ENCODE results near the gene BACE2.

Gene BACE2

DNA sequence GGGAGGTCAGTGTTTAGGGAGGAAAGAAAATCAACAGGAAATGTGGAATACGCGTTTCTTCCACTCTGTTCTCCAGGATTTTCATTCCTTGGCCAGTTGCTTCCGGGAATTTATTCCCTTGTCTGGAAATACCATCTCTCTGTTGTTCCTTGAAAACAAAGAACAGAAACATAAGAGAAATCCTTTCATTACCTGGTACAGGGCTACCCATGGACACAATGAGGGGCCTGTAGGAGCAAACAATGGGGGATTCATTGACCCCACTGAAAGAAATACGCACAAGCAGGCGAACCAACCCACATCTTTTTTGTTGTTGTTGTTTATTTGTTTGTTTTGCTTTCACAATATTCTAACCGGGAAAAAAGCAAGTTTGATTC is 20.0 kb upstream of the BACE2 start:
- no peak for ATAC-seq
- TF ChIP-seq, protein P1, sequence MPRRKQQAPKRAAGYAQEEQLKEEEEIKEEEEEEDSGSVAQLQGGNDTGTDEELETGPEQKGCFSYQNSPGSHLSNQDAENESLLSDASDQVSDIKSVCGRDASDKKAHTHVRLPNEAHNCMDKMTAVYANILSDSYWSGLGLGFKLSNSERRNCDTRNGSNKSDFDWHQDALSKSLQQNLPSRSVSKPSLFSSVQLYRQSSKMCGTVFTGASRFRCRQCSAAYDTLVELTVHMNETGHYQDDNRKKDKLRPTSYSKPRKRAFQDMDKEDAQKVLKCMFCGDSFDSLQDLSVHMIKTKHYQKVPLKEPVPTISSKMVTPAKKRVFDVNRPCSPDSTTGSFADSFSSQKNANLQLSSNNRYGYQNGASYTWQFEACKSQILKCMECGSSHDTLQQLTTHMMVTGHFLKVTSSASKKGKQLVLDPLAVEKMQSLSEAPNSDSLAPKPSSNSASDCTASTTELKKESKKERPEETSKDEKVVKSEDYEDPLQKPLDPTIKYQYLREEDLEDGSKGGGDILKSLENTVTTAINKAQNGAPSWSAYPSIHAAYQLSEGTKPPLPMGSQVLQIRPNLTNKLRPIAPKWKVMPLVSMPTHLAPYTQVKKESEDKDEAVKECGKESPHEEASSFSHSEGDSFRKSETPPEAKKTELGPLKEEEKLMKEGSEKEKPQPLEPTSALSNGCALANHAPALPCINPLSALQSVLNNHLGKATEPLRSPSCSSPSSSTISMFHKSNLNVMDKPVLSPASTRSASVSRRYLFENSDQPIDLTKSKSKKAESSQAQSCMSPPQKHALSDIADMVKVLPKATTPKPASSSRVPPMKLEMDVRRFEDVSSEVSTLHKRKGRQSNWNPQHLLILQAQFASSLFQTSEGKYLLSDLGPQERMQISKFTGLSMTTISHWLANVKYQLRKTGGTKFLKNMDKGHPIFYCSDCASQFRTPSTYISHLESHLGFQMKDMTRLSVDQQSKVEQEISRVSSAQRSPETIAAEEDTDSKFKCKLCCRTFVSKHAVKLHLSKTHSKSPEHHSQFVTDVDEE (CRISPR knock-in tag; IDR thresholded peaks at IDR 0.05) = no peak
- no peak for TF ChIP-seq GLIS3 (CRISPR knock-in tag; IDR thresholded peaks at IDR 0.05)
- TF ChIP-seq ARNTL (CRISPR knock-in tag; IDR thresholded peaks at IDR 0.05; ENCODE audit: borderline replicate concordance, low read depth) = no peak
- TF ChIP-seq RARB (CRISPR knock-in tag; IDR thresholded peaks at IDR 0.05) = no peak
- no peak for TF ChIP-seq ZC3H10 (CRISPR knock-in tag; IDR thresholded peaks at IDR 0.05)
- TF ChIP-seq ZFP30 (CRISPR knock-in tag; IDR thresholded peaks at IDR 0.05) = no peak
- TF ChIP-seq CSDC2 (CRISPR knock-in tag; IDR thresholded peaks at IDR 0.05) = no peak
- TF ChIP-seq, protein P2, sequence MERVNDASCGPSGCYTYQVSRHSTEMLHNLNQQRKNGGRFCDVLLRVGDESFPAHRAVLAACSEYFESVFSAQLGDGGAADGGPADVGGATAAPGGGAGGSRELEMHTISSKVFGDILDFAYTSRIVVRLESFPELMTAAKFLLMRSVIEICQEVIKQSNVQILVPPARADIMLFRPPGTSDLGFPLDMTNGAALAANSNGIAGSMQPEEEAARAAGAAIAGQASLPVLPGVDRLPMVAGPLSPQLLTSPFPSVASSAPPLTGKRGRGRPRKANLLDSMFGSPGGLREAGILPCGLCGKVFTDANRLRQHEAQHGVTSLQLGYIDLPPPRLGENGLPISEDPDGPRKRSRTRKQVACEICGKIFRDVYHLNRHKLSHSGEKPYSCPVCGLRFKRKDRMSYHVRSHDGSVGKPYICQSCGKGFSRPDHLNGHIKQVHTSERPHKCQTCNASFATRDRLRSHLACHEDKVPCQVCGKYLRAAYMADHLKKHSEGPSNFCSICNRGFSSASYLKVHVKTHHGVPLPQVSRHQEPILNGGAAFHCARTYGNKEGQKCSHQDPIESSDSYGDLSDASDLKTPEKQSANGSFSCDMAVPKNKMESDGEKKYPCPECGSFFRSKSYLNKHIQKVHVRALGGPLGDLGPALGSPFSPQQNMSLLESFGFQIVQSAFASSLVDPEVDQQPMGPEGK (CRISPR knock-in tag; IDR thresholded peaks at IDR 0.05; ENCODE audit: borderline replicate concordance) = no peak
- no peak for TF ChIP-seq SNAI2 (CRISPR knock-in tag; IDR thresholded peaks at IDR 0.05)
- TF ChIP-seq ZNF8 (CRISPR knock-in tag; IDR thresholded peaks at IDR 0.05) = no peak
- no peak for TF ChIP-seq PPARA (CRISPR knock-in tag; IDR thresholded peaks at IDR 0.05; ENCODE audit: borderline replicate concordance)
- no peak for TF ChIP-seq CSRNP3 (CRISPR knock-in tag; IDR thresholded peaks at IDR 0.05)

DNA sequence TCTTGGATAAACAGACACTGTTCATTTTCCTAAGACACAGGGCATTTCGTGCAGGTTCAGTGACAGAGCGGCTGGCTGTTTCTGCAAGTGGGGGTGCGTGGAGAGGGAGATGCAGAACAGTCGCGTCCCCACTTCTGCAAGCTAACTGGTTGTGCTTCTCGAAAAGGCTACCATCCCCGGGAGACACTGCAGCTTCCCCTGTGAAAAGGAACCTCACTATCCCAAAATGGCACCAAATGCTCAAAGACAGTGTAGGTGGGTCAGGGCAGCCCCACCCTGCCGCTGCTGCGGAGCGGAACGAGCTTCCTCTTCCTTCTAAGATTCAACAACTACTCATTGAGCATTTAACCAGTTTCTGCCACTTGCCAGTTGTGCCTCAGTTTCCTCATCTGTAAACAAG is 19.2 kb upstream of the BACE2 start:
- ATAC-seq = no peak
- TF ChIP-seq ZNF8 (CRISPR knock-in tag; IDR thresholded peaks at IDR 0.05) = no peak
- no peak for TF ChIP-seq PPARA (CRISPR knock-in tag; IDR thresholded peaks at IDR 0.05; ENCODE audit: borderline replicate concordance)
- no peak for TF ChIP-seq SNAI2 (CRISPR knock-in tag; IDR thresholded peaks at IDR 0.05)
- no peak for TF ChIP-seq ZNF70 (CRISPR knock-in tag; IDR thresholded peaks at IDR 0.05)
- TF ChIP-seq, protein P2 (CRISPR knock-in tag; IDR thresholded peaks at IDR 0.05; ENCODE audit: borderline replicate concordance) = no peak
- no peak for TF ChIP-seq ZC3H10 (CRISPR knock-in tag; IDR thresholded peaks at IDR 0.05)
- no peak for TF ChIP-seq ZFP30 (CRISPR knock-in tag; IDR thresholded peaks at IDR 0.05)
- TF ChIP-seq RARB (CRISPR knock-in tag; IDR thresholded peaks at IDR 0.05) = no peak
- TF ChIP-seq CSRNP3 (CRISPR knock-in tag; IDR thresholded peaks at IDR 0.05) = no peak
- TF ChIP-seq, protein P3, sequence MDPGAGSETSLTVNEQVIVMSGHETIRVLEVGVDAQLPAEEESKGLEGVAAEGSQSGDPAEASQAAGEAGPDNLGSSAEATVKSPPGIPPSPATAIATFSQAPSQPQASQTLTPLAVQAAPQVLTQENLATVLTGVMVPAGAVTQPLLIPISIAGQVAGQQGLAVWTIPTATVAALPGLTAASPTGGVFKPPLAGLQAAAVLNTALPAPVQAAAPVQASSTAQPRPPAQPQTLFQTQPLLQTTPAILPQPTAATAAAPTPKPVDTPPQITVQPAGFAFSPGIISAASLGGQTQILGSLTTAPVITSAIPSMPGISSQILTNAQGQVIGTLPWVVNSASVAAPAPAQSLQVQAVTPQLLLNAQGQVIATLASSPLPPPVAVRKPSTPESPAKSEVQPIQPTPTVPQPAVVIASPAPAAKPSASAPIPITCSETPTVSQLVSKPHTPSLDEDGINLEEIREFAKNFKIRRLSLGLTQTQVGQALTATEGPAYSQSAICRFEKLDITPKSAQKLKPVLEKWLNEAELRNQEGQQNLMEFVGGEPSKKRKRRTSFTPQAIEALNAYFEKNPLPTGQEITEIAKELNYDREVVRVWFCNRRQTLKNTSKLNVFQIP (CRISPR knock-in tag; IDR thresholded peaks at IDR 0.05; ENCODE audit: borderline replicate concordance, low read depth) = no peak
- TF ChIP-seq GLIS3 (CRISPR knock-in tag; IDR thresholded peaks at IDR 0.05) = no peak
- no peak for TF ChIP-seq ARNTL (CRISPR knock-in tag; IDR thresholded peaks at IDR 0.05; ENCODE audit: borderline replicate concordance, low read depth)
- no peak for TF ChIP-seq TOX (CRISPR knock-in tag; IDR thresholded peaks at IDR 0.05; ENCODE audit: borderline replicate concordance)
- TF ChIP-seq CREB5 (CRISPR knock-in tag; IDR thresholded peaks at IDR 0.05; ENCODE audit: low read depth) = no peak
- no peak for TF ChIP-seq ISL1 (CRISPR knock-in tag; IDR thresholded peaks at IDR 0.05)
- TF ChIP-seq ZFP3 (CRISPR knock-in tag; IDR thresholded peaks at IDR 0.05) = no peak

All from SK-N-SH treated with all-trans-retinoic acid at 6 μM for 48 hours (cell line).